Activated CD4-positive, alpha-beta T cell treated with anti-CD3 and anti-CD28 coated beads for 36 hours (primary cell): ENCODE results near the gene UIMC1. TPM values are rescaled to one million over a fixed set of nuclear protein-coding genes. Genes with fewer than 3 reads are reported as not detected.

Experiments used
- ATAC-seq: fragments of 200-7000 bp; cut with Tn5 transposase; one replicate; pipeline ENCODE4 v1.10.0; 2021; ENCODE audit warnings: mild to moderate bottlenecking, moderate library complexity
- CTCF ChIA-PET: fragments of 350-600 bp; sonication (Branson Sonifier 250); formaldehyde crosslinking; loops from one replicate; lab custom pipeline; 2021; ENCODE audit warnings: antibody characterized with exemption; lab: Charles Lee
- POLR2A ChIA-PET: fragments of 350-600 bp; sonication (Branson Sonifier 250); formaldehyde crosslinking; loops from one replicate; lab custom pipeline; 2021; ENCODE audit warnings: antibody characterized with exemption, inconsistent platforms; lab: Charles Lee
- DNase-seq: peaks from one replicate; pipeline ENCODE4 v3.0.0-alpha.2; 2020
- H3K27ac Mint-ChIP-seq: one replicate; pipeline ENCODE4 v1.8.0; 2021; ENCODE audit warnings: mixed read lengths
- H3K27me3 Mint-ChIP-seq: one replicate; pipeline ENCODE4 v1.8.0; 2021; ENCODE audit warnings: mixed read lengths
- H3K36me3 Mint-ChIP-seq: one replicate; pipeline ENCODE4 v1.8.0; 2021; ENCODE audit warnings: low read depth, mixed read lengths
- H3K4me1 Mint-ChIP-seq: one replicate; pipeline ENCODE4 v1.8.0; 2021; ENCODE audit warnings: mixed read lengths
- H3K4me3 Mint-ChIP-seq: one replicate; pipeline ENCODE4 v1.8.0; 2021; ENCODE audit warnings: mild to moderate bottlenecking, moderate library complexity, mixed read lengths
- H3K9me3 Mint-ChIP-seq: one replicate; pipeline ENCODE4 v1.8.0; 2021; ENCODE audit warnings: low read depth, mixed read lengths
- intact Hi-C, 2 experiments: fragments of 100-400 bp; cut with DNase I in 1 of 2; cut with micrococcal nuclease in 1 of 2; formaldehyde crosslinking; loops; one replicate each; pipeline versions ENCODE4 v1.14.2 to v1.15.1; 2022 to 2024; cut with DNase I, micrococcal nuclease
- total RNA-seq, 2 experiments: library from RNA; stranded (reverse); gene quantifications; one replicate each; pipeline ENCODE4 v1.2.3, GENCODE V29; 2021

The UIMC1 gene
- total RNA-seq, 2 experiments from 2014 or later, result 50.4 to 53.4 TPM

DNA sequence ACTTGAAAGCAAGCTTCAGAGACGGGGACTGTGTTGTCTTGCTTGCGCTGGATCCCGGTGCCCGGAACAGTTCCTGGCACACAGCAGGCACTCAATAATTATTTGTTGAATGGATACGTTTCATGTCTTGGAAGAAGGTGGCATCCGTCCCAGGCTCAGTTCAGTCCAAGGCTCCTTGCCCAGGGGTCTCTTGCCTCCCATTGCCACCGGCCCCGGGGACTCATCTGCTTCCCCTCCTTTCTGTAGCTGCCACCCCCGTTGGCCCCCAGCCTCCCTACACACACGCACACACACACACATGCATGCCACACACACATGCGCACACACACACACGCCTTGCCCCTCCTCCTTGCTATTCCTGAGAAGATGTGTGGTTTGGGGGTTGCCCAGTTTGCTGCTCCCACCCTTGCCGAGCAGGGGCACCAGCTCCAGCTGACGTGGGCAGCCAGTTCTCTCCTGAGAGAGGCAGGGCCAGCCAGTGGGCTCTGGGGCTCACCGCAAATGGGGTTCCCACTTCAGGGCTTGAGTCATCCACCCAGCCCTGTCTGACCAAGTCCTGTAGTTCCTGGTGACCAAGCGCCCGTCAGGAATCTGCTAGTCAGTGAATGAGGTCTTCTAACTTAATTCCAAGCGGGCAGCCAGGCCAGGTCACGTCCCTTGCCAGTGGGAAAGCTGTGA, 149.2 kb downstream of the UIMC1 start:
- peaks cover 6% of the 10 kb centered on the region for H3K27me3 Mint-ChIP-seq
- H3K4me1 Mint-ChIP-seq, result no peaks in the 10 kb centered on the region
- CTCF ChIA-PET, result interaction anchor here (0.6 kb wide), 1 partner anchor 512 kb away, joined by 3 read pairs; no protein-coding TSS in a partner anchor
- no peak overlapping the region for H3K4me3 Mint-ChIP-seq
- no peak for DNase-seq
- intact Hi-C loops, result no loop called here
- no peak overlapping the region for H3K27ac Mint-ChIP-seq
- POLR2A ChIA-PET, result no interaction called here
- no peaks in the 10 kb centered on the region for H3K9me3 Mint-ChIP-seq
- H3K36me3 Mint-ChIP-seq, result no peaks in the 10 kb centered on the region
- no peak for ATAC-seq

DNA sequence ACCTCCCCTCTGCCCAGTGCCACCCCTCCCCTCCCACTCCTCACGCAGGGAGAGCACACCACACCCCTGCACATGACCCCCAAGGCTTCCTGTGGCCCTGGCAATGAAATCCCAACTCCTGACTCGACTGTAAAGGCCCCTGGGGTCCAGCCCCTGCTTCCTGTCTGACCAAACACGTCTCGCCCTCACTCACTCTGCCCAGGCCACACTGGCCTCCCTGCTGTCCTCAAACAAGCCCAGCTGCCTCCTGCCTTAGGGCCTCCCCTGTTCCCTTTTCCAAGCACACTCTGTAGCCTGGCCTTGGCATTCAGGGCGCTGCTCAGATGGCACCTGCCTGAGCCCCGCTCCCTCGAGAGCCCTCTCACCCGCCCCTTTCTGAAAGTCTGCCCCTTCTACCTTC, 149.8 kb downstream of the UIMC1 start:
- intact Hi-C loops, result no loop called here
- POLR2A ChIA-PET, result no interaction called here
- H3K27ac Mint-ChIP-seq, result no peak overlapping the region

DNA sequence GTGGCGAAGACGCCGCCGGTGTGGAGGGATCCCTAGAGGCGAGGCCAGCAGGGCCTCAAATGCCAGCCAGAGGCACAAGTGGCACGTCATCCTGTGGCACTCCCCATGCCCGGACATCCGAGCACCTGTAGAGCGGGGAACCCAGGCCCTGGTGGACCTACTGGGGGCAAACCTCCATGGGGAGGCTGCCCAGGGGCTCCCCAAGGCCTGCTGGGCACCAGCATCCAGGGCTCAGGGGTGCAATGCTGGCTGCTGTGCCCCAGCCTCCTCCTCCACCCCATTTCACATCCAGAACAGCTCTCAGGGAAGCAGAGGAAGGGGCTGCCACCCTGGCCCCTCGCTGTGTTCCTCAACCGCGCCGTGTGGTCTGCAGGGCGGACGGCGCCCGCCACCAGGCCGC, 151.0 kb downstream of the UIMC1 start:
- intact Hi-C loops, result no loop called here
- Mint-ChIP-seq H3K9me3 (no peaks in the 10 kb centered on the region), H3K36me3 (no peaks in the 10 kb centered on the region)

More for the DNA sequence above, 149.8 kb downstream of the UIMC1 start:
- Mint-ChIP-seq H3K27me3 (peaks cover 6% of the 10 kb centered on the region), H3K9me3 (no peaks in the 10 kb centered on the region), H3K36me3 (no peaks in the 10 kb centered on the region), H3K4me1 (no peaks in the 10 kb centered on the region), H3K4me3 (no peak overlapping the region)
- ATAC-seq (no peak), DNase-seq (no peak)
- CTCF ChIA-PET, result no interaction called here

More for the DNA sequence above, 151.0 kb downstream of the UIMC1 start:
- ChIA-PET POLR2A (no interaction called here), CTCF (no interaction called here)
- DNase-seq (no peak), ATAC-seq (no peak)
- peaks cover 9% of the 10 kb centered on the region for H3K27me3 Mint-ChIP-seq
- no peak overlapping the region for H3K4me3 Mint-ChIP-seq
- H3K4me1 Mint-ChIP-seq, result no peaks in the 10 kb centered on the region
- no peak overlapping the region for H3K27ac Mint-ChIP-seq

Other genes with a start within 250 kb of the UIMC1 start
- not detected for gene UNC5A, start 196.2 kb downstream of the UIMC1 start, total RNA-seq
- not detected for gene HK3, start 107.4 kb downstream of the UIMC1 start, total RNA-seq
- gene ZNF346, start 15.9 kb upstream of the UIMC1 start, total RNA-seq, result 10 to 100 TPM; 16.5 to 23.3 TPM
- gene FGFR4, start 80.1 kb upstream of the UIMC1 start, total RNA-seq, result 1 to 10 TPM; 1.5 to 2.0 TPM
- 10 to 100 TPM; 65.6 to 68.2 TPM for gene NSD1, start 127.0 kb upstream of the UIMC1 start, total RNA-seq